ENCODE measurements around the gene ZFR.

ZFR gene

DNA sequence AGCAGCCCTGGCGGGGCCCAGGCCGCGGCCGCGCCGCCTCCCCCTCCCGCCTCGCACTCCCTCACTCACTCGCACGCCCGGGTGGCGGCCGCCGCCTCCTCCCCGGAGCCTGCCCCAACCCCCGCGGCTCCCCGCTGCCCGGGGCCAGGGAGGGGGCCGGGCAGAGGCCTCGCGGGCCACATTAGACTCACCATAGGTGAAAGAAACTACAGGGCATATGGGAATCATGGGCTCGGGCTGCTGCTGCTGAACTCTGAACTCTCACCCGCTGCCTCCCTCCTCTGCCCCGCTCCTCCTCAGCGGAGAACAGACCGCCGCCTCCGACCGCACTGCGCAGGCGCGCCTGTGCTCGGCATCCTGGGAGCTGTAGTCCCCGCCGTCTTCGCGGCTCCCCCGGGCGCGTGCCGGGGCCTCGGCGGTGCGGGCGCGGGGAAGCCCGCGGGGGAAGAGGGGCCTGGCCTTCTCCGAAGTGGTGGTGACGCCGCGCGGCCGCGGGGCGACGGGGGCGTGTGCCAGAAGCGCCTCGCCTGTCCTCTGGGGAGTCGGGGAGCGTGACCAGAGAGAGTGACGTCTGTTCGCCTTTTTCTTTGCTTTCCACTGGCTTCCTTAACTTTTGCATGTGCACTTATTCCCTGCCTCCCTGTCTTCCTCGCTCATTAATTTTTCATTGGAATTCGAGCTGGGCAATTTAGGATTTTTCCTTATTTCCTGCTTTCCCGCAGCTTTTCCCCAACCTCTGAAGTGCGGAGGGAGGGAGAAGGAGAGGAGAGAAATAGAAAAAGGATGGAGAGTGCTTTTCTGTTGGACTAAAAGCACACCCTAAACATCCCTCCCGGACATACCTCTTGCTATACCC is at the start of gene ZFR:
Gene ZFR (minus strand): TSS at position 310 of the 856 bp plus-strand sequence. CDS start 82 bp downstream, at position 228.
- Histone ChIP-seq H3K9me3 (ENCODE audit: control insufficient read depth in 1 of 2, low read length in 2 of 2) (no peaks in the 10 kb centered on the region), H3K4me1 (ENCODE audit: control insufficient read depth in 1 of 2, insufficient read depth in 2 of 2, low read length in 2 of 2) (peaks cover 16 to 33% of the 10 kb centered on the region in 2 donors), H3K27ac (ENCODE audit: low read depth, low read length) (peak within 1 kb of the TSS; percentile 88), H3K9ac (ENCODE audit: low read depth in 1 of 2, low read length in 2 of 2) (peak within 1 kb of the TSS; percentile 79 to 80), H3K4me3 (ENCODE audit: low read depth in 1 of 2, low read length in 2 of 2) (peak within 1 kb of the TSS; percentile 86 to 91), H3K27me3 (ENCODE audit: control insufficient read depth in 1 of 2, insufficient read depth in 2 of 2, low read length in 2 of 2) (no peaks in the 10 kb centered on the region), H3K36me3 (ENCODE audit: control insufficient read depth in 1 of 2, insufficient read depth in 2 of 2, low read length in 2 of 2) (peaks cover 0 to 3% of the 10 kb centered on the region in 2 donors)

- Histone ChIP-seq H3K36me3 (ENCODE audit: control insufficient read depth in 1 of 2, insufficient read depth in 2 of 2, low read length in 2 of 2) (no peaks in the 10 kb centered on the region), H3K27me3 (ENCODE audit: control insufficient read depth in 1 of 2, insufficient read depth in 2 of 2, low read length in 2 of 2) (no peaks in the 10 kb centered on the region), H3K9ac (ENCODE audit: low read depth in 1 of 2, low read length in 2 of 2) (no peak overlapping the region), H3K4me1 (ENCODE audit: control insufficient read depth in 1 of 2, insufficient read depth in 2 of 2, low read length in 2 of 2) (no peaks in the 10 kb centered on the region), H3K9me3 (ENCODE audit: control insufficient read depth in 1 of 2, low read length in 2 of 2) (no peaks in the 10 kb centered on the region), H3K27ac (ENCODE audit: low read depth, low read length) (no peak overlapping the region), H3K4me3 (ENCODE audit: low read depth in 1 of 2, low read length in 2 of 2) (no peak overlapping the region)
These were observed 46.5 kb upstream of the ZFR start for GRCh38 chr5:32490972-32491557.

DNA sequence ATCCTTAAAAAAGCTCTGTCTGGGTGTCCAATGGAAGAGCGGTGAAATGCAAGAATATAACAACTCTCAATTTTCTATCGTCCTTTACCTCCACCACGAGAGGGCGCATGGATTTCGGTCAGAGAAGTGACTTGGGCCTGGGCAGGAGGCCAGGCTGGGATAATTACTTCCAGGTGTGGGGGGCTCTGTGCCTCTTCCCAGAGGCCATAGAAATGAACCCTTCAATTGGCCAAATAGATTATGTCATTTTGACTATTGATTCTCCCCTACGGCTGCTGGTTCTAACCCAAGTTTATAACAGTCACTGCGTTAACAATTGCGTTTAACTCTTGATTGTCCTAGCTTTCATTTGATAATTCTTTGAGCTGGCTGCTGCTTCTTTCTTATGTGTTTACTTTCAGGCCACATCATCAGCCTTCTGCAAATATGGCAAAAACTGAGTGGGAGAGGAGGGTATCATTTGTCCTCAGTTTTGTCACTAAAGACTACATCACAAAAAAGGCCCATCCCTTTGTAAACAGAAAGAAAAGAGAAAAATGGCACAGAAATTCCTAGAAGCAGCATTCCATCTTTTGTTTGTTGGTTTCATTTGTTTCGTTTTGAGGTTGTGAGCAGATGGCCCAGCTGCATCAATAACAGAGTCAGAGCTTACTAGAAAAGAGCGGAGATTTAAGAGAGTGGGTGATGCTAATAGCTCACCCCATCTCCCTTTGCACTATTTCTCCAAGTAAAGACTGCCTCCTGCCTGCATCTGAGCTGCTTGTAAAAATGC is 45.4 kb upstream of the ZFR start:
- Histone ChIP-seq H3K27me3 (ENCODE audit: control insufficient read depth in 1 of 2, insufficient read depth in 2 of 2, low read length in 2 of 2) (no peaks in the 10 kb centered on the region), H3K9ac (ENCODE audit: low read depth in 1 of 2, low read length in 2 of 2) (no peak overlapping the region), H3K36me3 (ENCODE audit: control insufficient read depth in 1 of 2, insufficient read depth in 2 of 2, low read length in 2 of 2) (no peaks in the 10 kb centered on the region), H3K27ac (ENCODE audit: low read depth, low read length) (no peak overlapping the region), H3K4me1 (ENCODE audit: control insufficient read depth in 1 of 2, insufficient read depth in 2 of 2, low read length in 2 of 2) (no peaks in the 10 kb centered on the region), H3K4me3 (ENCODE audit: low read depth in 1 of 2, low read length in 2 of 2) (no peak overlapping the region), H3K9me3 (ENCODE audit: control insufficient read depth in 1 of 2, low read length in 2 of 2) (no peaks in the 10 kb centered on the region)

DNA sequence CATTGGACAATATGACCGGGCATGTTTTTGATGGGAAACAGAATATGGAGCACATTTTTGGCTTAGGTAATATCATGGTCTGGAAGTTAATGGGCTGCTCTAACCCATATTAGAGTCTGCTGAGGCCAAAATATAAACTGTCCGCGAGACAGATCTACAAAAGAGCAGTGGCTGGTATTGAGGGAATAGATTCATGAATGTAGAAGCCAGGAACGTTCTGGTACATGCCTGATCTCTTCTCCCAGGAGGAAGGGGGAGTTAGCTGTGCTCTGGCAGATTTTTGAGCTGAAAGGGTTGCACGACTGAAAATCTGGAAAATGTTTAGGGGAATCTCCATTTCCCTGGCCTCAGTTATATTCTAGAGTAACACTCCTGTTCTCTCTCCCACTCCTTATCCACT is 42.9 kb upstream of the ZFR start:
- no peak overlapping the region for H3K4me3 ChIP-seq (ENCODE audit: low read depth in 1 of 2, low read length in 2 of 2)
- no peaks in the 10 kb centered on the region for H3K9me3 ChIP-seq (ENCODE audit: control insufficient read depth in 1 of 2, low read length in 2 of 2)
- H3K27me3 ChIP-seq (ENCODE audit: control insufficient read depth in 1 of 2, insufficient read depth in 2 of 2, low read length in 2 of 2), result no peaks in the 10 kb centered on the region
- H3K9ac ChIP-seq (ENCODE audit: low read depth in 1 of 2, low read length in 2 of 2), result no peak overlapping the region
- no peaks in the 10 kb centered on the region for H3K4me1 ChIP-seq (ENCODE audit: control insufficient read depth in 1 of 2, insufficient read depth in 2 of 2, low read length in 2 of 2)
- no peak overlapping the region for H3K27ac ChIP-seq (ENCODE audit: low read depth, low read length)
- H3K36me3 ChIP-seq (ENCODE audit: control insufficient read depth in 1 of 2, insufficient read depth in 2 of 2, low read length in 2 of 2), result no peaks in the 10 kb centered on the region

DNA sequence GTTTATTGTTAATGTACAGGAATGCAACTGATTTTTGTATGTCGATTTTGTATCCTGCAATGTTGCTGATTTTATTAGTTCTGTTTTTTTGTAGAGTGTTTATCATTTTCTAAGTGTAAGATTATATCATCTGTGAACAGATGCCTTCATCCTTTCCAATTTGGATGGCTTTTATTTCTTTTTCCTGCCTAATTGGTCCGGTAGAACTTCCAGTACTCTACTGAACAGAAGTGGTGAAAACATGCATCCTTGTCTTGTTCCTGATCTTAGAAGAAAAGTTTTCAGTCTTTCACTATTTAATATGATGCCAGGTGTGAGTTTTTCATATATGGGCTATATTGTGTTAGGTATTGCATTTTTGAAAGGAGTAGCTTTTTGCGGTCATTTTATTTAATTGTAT is 42.5 kb upstream of the ZFR start:
- no peaks in the 10 kb centered on the region for H3K4me1 ChIP-seq (ENCODE audit: control insufficient read depth in 1 of 2, insufficient read depth in 2 of 2, low read length in 2 of 2)
- no peaks in the 10 kb centered on the region for H3K27me3 ChIP-seq (ENCODE audit: control insufficient read depth in 1 of 2, insufficient read depth in 2 of 2, low read length in 2 of 2)
- H3K27ac ChIP-seq (ENCODE audit: low read depth, low read length), result no peak overlapping the region

GRCh38 chr5:32482193-32482592 is 37.7 kb upstream of the ZFR start:
- Histone ChIP-seq H3K27me3 (ENCODE audit: control insufficient read depth in 1 of 2, insufficient read depth in 2 of 2, low read length in 2 of 2) (no peaks in the 10 kb centered on the region), H3K4me3 (ENCODE audit: low read depth in 1 of 2, low read length in 2 of 2) (no peak overlapping the region), H3K9me3 (ENCODE audit: control insufficient read depth in 1 of 2, low read length in 2 of 2) (no peaks in the 10 kb centered on the region), H3K9ac (ENCODE audit: low read depth in 1 of 2, low read length in 2 of 2) (no peak overlapping the region), H3K36me3 (ENCODE audit: control insufficient read depth in 1 of 2, insufficient read depth in 2 of 2, low read length in 2 of 2) (no peaks in the 10 kb centered on the region), H3K4me1 (ENCODE audit: control insufficient read depth in 1 of 2, insufficient read depth in 2 of 2, low read length in 2 of 2) (no peaks in the 10 kb centered on the region), H3K27ac (ENCODE audit: low read depth, low read length) (no peak overlapping the region)

More for the DNA sequence above, 42.5 kb upstream of the ZFR start:
- no peaks in the 10 kb centered on the region for H3K9me3 ChIP-seq (ENCODE audit: control insufficient read depth in 1 of 2, low read length in 2 of 2)
- H3K36me3 ChIP-seq (ENCODE audit: control insufficient read depth in 1 of 2, insufficient read depth in 2 of 2, low read length in 2 of 2), result no peaks in the 10 kb centered on the region
- H3K4me3 ChIP-seq (ENCODE audit: low read depth in 1 of 2, low read length in 2 of 2), result no peak overlapping the region
- H3K9ac ChIP-seq (ENCODE audit: low read depth in 1 of 2, low read length in 2 of 2), result no peak overlapping the region

DNA sequence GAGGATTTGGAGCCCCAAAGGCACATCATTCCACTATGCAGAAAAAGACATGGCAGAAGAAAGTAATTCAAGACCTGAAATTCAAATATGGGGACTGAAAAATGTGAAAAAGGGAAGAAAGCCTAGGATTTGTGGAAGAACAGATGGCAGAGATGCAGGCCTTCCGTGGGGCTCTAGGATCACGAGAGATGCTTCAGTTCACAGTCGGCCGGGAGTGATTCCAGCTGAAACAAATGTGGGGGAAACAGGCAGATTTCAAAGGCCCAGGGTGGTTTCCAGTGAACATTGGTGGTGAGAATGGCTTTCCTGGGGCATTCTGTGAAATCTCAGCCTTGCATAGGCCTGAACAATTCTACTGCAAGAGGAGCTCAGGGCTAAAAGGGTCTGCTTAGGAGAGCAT is 34.6 kb upstream of the ZFR start:
- Histone ChIP-seq H3K9me3 (ENCODE audit: control insufficient read depth in 1 of 2, low read length in 2 of 2) (no peaks in the 10 kb centered on the region), H3K27me3 (ENCODE audit: control insufficient read depth in 1 of 2, insufficient read depth in 2 of 2, low read length in 2 of 2) (no peaks in the 10 kb centered on the region), H3K27ac (ENCODE audit: low read depth, low read length) (no peak overlapping the region), H3K4me3 (ENCODE audit: low read depth in 1 of 2, low read length in 2 of 2) (no peak overlapping the region), H3K9ac (ENCODE audit: low read depth in 1 of 2, low read length in 2 of 2) (no peak overlapping the region), H3K4me1 (ENCODE audit: control insufficient read depth in 1 of 2, insufficient read depth in 2 of 2, low read length in 2 of 2) (peaks cover 0 to 7% of the 10 kb centered on the region in 2 donors), H3K36me3 (ENCODE audit: control insufficient read depth in 1 of 2, insufficient read depth in 2 of 2, low read length in 2 of 2) (no peaks in the 10 kb centered on the region)

DNA sequence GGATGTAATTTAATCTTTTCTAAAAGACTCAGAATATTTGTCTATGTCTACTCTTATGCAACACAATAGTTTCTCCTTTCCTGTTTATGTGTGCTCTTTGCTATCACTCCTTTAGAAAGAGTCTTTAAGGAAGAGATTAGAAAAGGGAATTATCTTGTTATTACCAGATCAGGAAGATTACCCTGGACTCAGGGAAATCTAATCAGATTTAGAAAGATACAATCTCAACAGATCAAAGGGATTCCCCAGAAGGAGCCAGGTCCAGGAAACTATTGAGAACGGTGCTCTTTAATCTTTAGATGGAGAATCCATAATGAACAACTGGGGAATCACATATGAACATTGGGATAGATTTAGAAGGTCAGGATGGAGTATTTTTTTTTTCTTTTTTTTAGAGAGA is 32.4 kb upstream of the ZFR start:
- H3K36me3 ChIP-seq (ENCODE audit: control insufficient read depth in 1 of 2, insufficient read depth in 2 of 2, low read length in 2 of 2), result no peaks in the 10 kb centered on the region
- H3K9ac ChIP-seq (ENCODE audit: low read depth in 1 of 2, low read length in 2 of 2), result no peak overlapping the region

DNA sequence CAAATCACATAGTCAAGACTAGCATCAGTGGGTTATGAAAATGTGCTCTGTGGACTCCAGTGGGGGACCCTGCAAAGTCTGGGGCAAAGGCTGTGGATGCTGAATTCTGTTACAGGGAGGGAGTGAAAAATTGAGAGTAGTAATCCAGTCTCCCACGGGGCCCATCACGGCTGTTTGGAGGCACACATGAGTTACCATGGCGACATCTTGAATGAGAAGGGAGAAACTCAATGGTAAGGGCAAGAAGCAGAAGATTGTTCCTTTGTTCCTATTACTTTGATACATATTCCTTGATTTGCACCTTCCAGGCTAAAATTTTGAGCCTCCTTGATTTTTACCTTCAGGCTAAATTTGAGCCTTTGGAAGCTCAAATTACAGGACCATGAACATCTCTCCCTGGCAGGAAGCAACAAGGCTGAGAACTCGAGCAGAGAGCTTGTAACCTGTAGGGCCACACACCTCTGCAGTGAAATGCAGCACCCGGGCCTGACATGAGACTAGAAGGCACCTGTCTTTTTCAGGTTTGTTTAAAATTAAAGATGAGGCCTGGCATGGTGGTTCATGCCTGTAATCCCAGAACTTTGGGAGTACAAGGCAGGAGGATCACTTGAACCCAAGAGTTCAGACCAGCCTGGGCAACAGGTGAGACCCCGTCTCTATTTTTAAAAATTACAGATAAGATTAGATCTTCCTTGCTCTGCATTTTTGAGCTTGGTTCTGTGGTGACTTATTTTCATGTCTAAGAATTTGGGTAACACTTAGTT is 31.0 kb upstream of the ZFR start:
- Histone ChIP-seq H3K27me3 (ENCODE audit: control insufficient read depth in 1 of 2, insufficient read depth in 2 of 2, low read length in 2 of 2) (no peaks in the 10 kb centered on the region), H3K4me1 (ENCODE audit: control insufficient read depth in 1 of 2, insufficient read depth in 2 of 2, low read length in 2 of 2) (peaks cover 0 to 7% of the 10 kb centered on the region in 2 donors), H3K9ac (ENCODE audit: low read depth in 1 of 2, low read length in 2 of 2) (no peak overlapping the region), H3K27ac (ENCODE audit: low read depth, low read length) (no peak overlapping the region), H3K4me3 (ENCODE audit: low read depth in 1 of 2, low read length in 2 of 2) (no peak overlapping the region), H3K9me3 (ENCODE audit: control insufficient read depth in 1 of 2, low read length in 2 of 2) (no peaks in the 10 kb centered on the region), H3K36me3 (ENCODE audit: control insufficient read depth in 1 of 2, insufficient read depth in 2 of 2, low read length in 2 of 2) (no peaks in the 10 kb centered on the region)

More for the DNA sequence above, 32.4 kb upstream of the ZFR start:
- Histone ChIP-seq H3K27ac (ENCODE audit: low read depth, low read length) (no peak overlapping the region), H3K4me1 (ENCODE audit: control insufficient read depth in 1 of 2, insufficient read depth in 2 of 2, low read length in 2 of 2) (peaks cover 0 to 7% of the 10 kb centered on the region in 2 donors), H3K27me3 (ENCODE audit: control insufficient read depth in 1 of 2, insufficient read depth in 2 of 2, low read length in 2 of 2) (no peaks in the 10 kb centered on the region), H3K4me3 (ENCODE audit: low read depth in 1 of 2, low read length in 2 of 2) (no peak overlapping the region), H3K9me3 (ENCODE audit: control insufficient read depth in 1 of 2, low read length in 2 of 2) (no peaks in the 10 kb centered on the region)

Data from duodenal mucosa (tissue), 2 donors.